GM10248 (cell line): Measurements from ENCODE around the gene SLC5A8.

Source experiments
- CTCF ChIA-PET: fragments of 300-600 bp; sonication (Branson Sonifier 250); formaldehyde crosslinking; extraction: SDS; loops from one replicate; lab custom pipeline; 2021; ENCODE audit warnings: antibody characterized with exemption; lab: Yijun Ruan, JAX
- POLR2A ChIA-PET: fragments of 350-650 bp; sonication (Branson Sonifier 250); formaldehyde crosslinking; extraction: SDS; loops from one replicate; lab custom pipeline; 2020; ENCODE audit warnings: antibody characterized with exemption; lab: Yijun Ruan, JAX
- DNase-seq: peaks from one replicate; pipeline ENCODE4 v3.0.0; 2012; ENCODE audit errors: extremely low spot score
- TF ChIP-seq, protein P1 (sequence below): IDR thresholded peaks from 2 replicates; pipeline ENCODE4 v1.5.1; 2012; ENCODE audit warnings: mild to moderate bottlenecking, low read depth; ENCODE audit errors: extremely low read depth, missing control alignments, control extremely low read depth

Gene SLC5A8

GRCh38 chr12:101107032-101107763, 102.8 kb downstream of the SLC5A8 start:
- no peak for DNase-seq
- POLR2A ChIA-PET: no interaction called here
- CTCF ChIA-PET: no interaction called here
- TF ChIP-seq, protein P1, sequence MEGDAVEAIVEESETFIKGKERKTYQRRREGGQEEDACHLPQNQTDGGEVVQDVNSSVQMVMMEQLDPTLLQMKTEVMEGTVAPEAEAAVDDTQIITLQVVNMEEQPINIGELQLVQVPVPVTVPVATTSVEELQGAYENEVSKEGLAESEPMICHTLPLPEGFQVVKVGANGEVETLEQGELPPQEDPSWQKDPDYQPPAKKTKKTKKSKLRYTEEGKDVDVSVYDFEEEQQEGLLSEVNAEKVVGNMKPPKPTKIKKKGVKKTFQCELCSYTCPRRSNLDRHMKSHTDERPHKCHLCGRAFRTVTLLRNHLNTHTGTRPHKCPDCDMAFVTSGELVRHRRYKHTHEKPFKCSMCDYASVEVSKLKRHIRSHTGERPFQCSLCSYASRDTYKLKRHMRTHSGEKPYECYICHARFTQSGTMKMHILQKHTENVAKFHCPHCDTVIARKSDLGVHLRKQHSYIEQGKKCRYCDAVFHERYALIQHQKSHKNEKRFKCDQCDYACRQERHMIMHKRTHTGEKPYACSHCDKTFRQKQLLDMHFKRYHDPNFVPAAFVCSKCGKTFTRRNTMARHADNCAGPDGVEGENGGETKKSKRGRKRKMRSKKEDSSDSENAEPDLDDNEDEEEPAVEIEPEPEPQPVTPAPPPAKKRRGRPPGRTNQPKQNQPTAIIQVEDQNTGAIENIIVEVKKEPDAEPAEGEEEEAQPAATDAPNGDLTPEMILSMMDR: no peak
